Measurements from ENCODE around the gene ZFP36L1. TPM values are rescaled to one million over a fixed set of nuclear protein-coding genes. Genes with fewer than 3 reads are reported as not detected.

ZFP36L1 gene, protein sequence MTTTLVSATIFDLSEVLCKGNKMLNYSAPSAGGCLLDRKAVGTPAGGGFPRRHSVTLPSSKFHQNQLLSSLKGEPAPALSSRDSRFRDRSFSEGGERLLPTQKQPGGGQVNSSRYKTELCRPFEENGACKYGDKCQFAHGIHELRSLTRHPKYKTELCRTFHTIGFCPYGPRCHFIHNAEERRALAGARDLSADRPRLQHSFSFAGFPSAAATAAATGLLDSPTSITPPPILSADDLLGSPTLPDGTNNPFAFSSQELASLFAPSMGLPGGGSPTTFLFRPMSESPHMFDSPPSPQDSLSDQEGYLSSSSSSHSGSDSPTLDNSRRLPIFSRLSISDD
- total RNA-seq = 102 and 167 TPM in 2 replicates

DNA sequence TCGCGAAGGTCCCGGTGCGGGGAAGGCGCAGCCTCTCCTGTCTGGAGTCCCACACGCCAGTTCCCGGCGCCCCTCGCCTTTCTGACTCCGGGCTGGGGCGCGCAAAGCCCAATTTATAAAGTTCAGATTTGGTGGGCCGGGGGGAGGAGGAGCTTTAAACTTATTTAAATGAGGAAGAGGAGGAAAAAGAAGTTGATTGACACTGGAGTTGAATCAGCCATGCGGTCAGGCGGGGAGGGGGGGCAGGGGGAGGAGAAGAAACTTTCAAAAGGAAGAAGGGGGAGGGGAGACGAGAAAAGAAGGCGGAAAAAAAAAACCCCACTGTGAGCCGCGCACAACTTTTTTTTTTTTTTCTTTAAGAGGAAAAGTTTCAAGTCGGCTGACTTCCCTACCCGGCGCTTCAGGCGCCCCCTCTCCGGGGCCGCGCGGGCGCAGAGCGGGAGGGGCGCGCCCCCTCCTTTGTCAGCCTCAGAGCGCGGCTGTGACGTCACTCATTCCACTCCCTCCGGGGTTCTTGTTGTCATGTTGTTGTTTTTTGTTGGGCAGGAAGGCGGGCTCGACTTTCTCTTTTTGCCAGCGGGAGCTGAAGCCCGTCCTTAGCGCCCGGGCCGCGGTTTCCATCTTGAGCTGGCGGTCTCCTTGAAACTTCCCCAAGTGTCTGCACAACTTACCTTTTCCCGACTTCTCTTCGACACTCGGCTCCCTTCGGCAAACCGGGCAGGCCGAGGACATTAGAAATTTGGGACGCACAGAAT, at the start of gene ZFP36L1:
ZFP36L1 (minus strand) TSS at position 89 of the 755 bp plus-strand sequence. CDS start 129 bp downstream, outside the sequence.

Other genes starting within 250 kb of the ZFP36L1 start
- gene ACTN1, start 186.2 kb upstream of the ZFP36L1 start, total RNA-seq = 651 and 1,122 TPM in 2 replicates

Measured in smooth muscle cell of the umbilical artery (primary cell).